Caco-2 (cell line): ENCODE results near the gene MAP2K2. TPM values are rescaled to one million over a fixed set of nuclear protein-coding genes. Genes with fewer than 3 reads are reported as not detected.

ENCODE experiments used
- BruUV-seq: library from RNA; stranded (reverse); fragments of 400-500 nt; replicated peaks from 2 replicates; lab custom pipeline; 2021; lab: Mats Ljungman, UMichigan
- CTCF ChIA-PET: fragments of 300-600 bp; sonication (Branson Sonifier 250); formaldehyde crosslinking; loops from one replicate; lab custom pipeline; 2022; ENCODE audit warnings: antibody characterized with exemption; lab: Charles Lee
- POLR2A ChIA-PET: fragments of 300-600 bp; sonication (Branson Sonifier 250); formaldehyde crosslinking; loops from one replicate; lab custom pipeline; 2022; ENCODE audit warnings: antibody characterized with exemption; lab: Charles Lee
- DNase-seq, 2 experiments: peaks; one replicate each; pipeline versions ENCODE4 v3.0.0 to v3.0.0-alpha.2; 2020 to 2022
- H3K27me3 ChIP-seq: replicated peaks from 2 replicates; pipeline ENCODE4 v1.6.0; 2011; ENCODE audit warnings: low read length; ENCODE audit not compliant: control insufficient read depth, insufficient read depth
- H3K36me3 ChIP-seq: 2 replicates; pipeline ENCODE4 v1.5.1; 2011; ENCODE audit warnings: low read length; ENCODE audit not compliant: control insufficient read depth, insufficient read depth
- H3K4me1 ChIP-seq: fragments of 250-450 bp; sonication (Bioruptor Pico); 2 replicates; pipeline ENCODE4 v1.5.1; 2020; ENCODE audit warnings: mild to moderate bottlenecking
- H3K4me3 ChIP-seq: 2 replicates; pipeline ENCODE4 v1.5.1; 2011; ENCODE audit warnings: low read depth, mild to moderate bottlenecking, control low read depth, low read length
- H3K9me3 ChIP-seq: fragments of 250-450 bp; sonication (Bioruptor Pico); 2 replicates; pipeline ENCODE4 v1.5.1; 2020; ENCODE audit warnings: mild to moderate bottlenecking, moderate library complexity
- H3K27ac Mint-ChIP-seq: one replicate; pipeline ENCODE4 v1.8.0; 2022; ENCODE audit warnings: mixed read lengths; ENCODE audit not compliant: unreplicated experiment
- H3K27me3 Mint-ChIP-seq: one replicate; pipeline ENCODE4 v1.8.0; 2022; ENCODE audit warnings: mixed read lengths; ENCODE audit not compliant: insufficient read depth, unreplicated experiment
- H3K36me3 Mint-ChIP-seq: one replicate; pipeline ENCODE4 v1.8.0; 2022; ENCODE audit warnings: mild to moderate bottlenecking, mixed read lengths; ENCODE audit not compliant: insufficient read depth, unreplicated experiment
- H3K4me1 Mint-ChIP-seq: one replicate; pipeline ENCODE4 v1.8.0; 2022; ENCODE audit warnings: low read depth, mixed read lengths; ENCODE audit not compliant: unreplicated experiment
- H3K4me3 Mint-ChIP-seq: one replicate; pipeline ENCODE4 v1.8.0; 2022; ENCODE audit warnings: mild to moderate bottlenecking, moderate library complexity, mixed read lengths; ENCODE audit not compliant: unreplicated experiment
- H3K9me3 Mint-ChIP-seq: one replicate; pipeline ENCODE4 v1.8.0; 2022; ENCODE audit warnings: mixed read lengths; ENCODE audit not compliant: unreplicated experiment
- CTCF ChIP-seq, 2 experiments: fragments of 200-600 bp in 1 of 2; IDR thresholded peaks; 1 replicate in 1 of 2; 2 replicates in 1 of 2; pipeline versions ENCODE4 v1.5.1 to v1.8.0; 2011 to 2022; ENCODE audit warnings: antibody characterized with exemption in 1 of 2, control low read depth in 1 of 2, inconsistent platforms in 1 of 2, low read depth in 1 of 2, low read length in 1 of 2, mild to moderate bottlenecking in 1 of 2, moderate library complexity in 1 of 2; ENCODE audit not compliant: insufficient read depth in 1 of 2, severe bottlenecking in 1 of 2, unreplicated experiment in 1 of 2
- intact Hi-C: fragments of 100-400 bp; cut with micrococcal nuclease; formaldehyde crosslinking; loops from one replicate; pipeline ENCODE4 v1.10.0; 2022; ENCODE audit not compliant: unreplicated experiment
- total RNA-seq: library from RNA; stranded (reverse); gene quantifications from 2 replicates; pipeline ENCODE4 v1.2.3, GENCODE V29; 2022

The MAP2K2 gene
- total RNA-seq, 1 experiment from 2014 or later = 149 TPM

GRCh38 chr19:4094761-4095487 is 29.0 kb downstream of the MAP2K2 start:
- POLR2A ChIA-PET = no interaction called here
- Mint-ChIP-seq H3K4me3 (no peak overlapping the region), H3K36me3 (peaks cover 38% of the 10 kb centered on the region), H3K27ac (no peak overlapping the region), H3K4me1 (no peaks in the 10 kb centered on the region), H3K9me3 (no peaks in the 10 kb centered on the region), H3K27me3 (no peaks in the 10 kb centered on the region)
- no peak for DNase-seq
- no peak overlapping the region for H3K4me3 ChIP-seq
- BruUV-seq = no TSS peak
- no peaks in the 10 kb centered on the region; the same call in 1 of the 2 replicates for H3K36me3 ChIP-seq
- no peaks in the 10 kb centered on the region for H3K4me1 ChIP-seq
- no peaks in the 10 kb centered on the region for H3K27me3 ChIP-seq
- intact Hi-C loops = no loop called here
- TF ChIP-seq CTCF (IDR thresholded peaks at IDR 0.05; ENCODE audit: insufficient read depth in 1 of 2, low read depth in 1 of 2, low read length in 1 of 2, severe bottlenecking in 1 of 2, unreplicated experiment in 1 of 2) = no peak
- no peaks in the 10 kb centered on the region for H3K9me3 ChIP-seq
- CTCF ChIA-PET = no interaction called here

- H3K4me1 Mint-ChIP-seq = no peaks in the 10 kb centered on the region
- CTCF ChIA-PET = no interaction called here
Measured at GRCh38 chr19:4094291-4094690, 29.6 kb downstream of the MAP2K2 start.

GRCh38 chr19:4093643-4094175 is 30.2 kb downstream of the MAP2K2 start:
- DNase-seq = no peak
- Mint-ChIP-seq H3K9me3 (no peaks in the 10 kb centered on the region), H3K36me3 (peaks cover 46% of the 10 kb centered on the region), H3K4me1 (no peaks in the 10 kb centered on the region), H3K27me3 (no peaks in the 10 kb centered on the region), H3K4me3 (no peak overlapping the region), H3K27ac (no peak overlapping the region)
- H3K9me3 ChIP-seq = no peaks in the 10 kb centered on the region
- H3K27me3 ChIP-seq = no peaks in the 10 kb centered on the region
- ChIA-PET POLR2A (no interaction called here), CTCF (no interaction called here)
- TF ChIP-seq CTCF (IDR thresholded peaks at IDR 0.05; ENCODE audit: insufficient read depth in 1 of 2, low read depth in 1 of 2, low read length in 1 of 2, severe bottlenecking in 1 of 2, unreplicated experiment in 1 of 2) = no peak
- no peak overlapping the region for H3K4me3 ChIP-seq
- no peaks in the 10 kb centered on the region for H3K36me3 ChIP-seq
- no peaks in the 10 kb centered on the region for H3K4me1 ChIP-seq
- no TSS peak for BruUV-seq
- intact Hi-C loops = no loop called here

More at GRCh38 chr19:4094291-4094690, 29.6 kb downstream of the MAP2K2 start:
- H3K9me3 Mint-ChIP-seq = no peaks in the 10 kb centered on the region
- no peak overlapping the region for H3K27ac Mint-ChIP-seq
- H3K27me3 Mint-ChIP-seq = no peaks in the 10 kb centered on the region
- Histone ChIP-seq H3K36me3 (no peaks in the 10 kb centered on the region; the same call in 1 of the 2 replicates), H3K9me3 (no peaks in the 10 kb centered on the region), H3K27me3 (no peaks in the 10 kb centered on the region), H3K4me1 (no peaks in the 10 kb centered on the region), H3K4me3 (no peak overlapping the region)
- DNase-seq = no peak
- BruUV-seq = no TSS peak
- TF ChIP-seq CTCF (IDR thresholded peaks at IDR 0.05; ENCODE audit: insufficient read depth in 1 of 2, low read depth in 1 of 2, low read length in 1 of 2, severe bottlenecking in 1 of 2, unreplicated experiment in 1 of 2) = no peak
- peaks cover 44% of the 10 kb centered on the region for H3K36me3 Mint-ChIP-seq
- POLR2A ChIA-PET = no interaction called here
- intact Hi-C loops = no loop called here
- H3K4me3 Mint-ChIP-seq = no peak overlapping the region
